ENCODE measurements around the gene CARD19. TPM values are rescaled to one million over a fixed set of nuclear protein-coding genes. Genes with fewer than 3 reads are reported as not detected.
"Not testable (repeated sequence)": the region's sequence is repeated elsewhere in the genome, so short reads cannot be mapped to it uniquely, and the experiment has no call there.

The CARD19 gene
- total RNA-seq, 4 donors from 2014 or later, result 23.7 to 71.4 (median 40.9) TPM

- Histone ChIP-seq H3K9me3 (no peaks in the 10 kb centered on the region), H3K27ac (no peak overlapping the region), H3K4me1 (peaks cover 0 to 12% of the 10 kb centered on the region in 2 donors), H3K4me3 (no peak overlapping the region), H3K27me3 (no peaks in the 10 kb centered on the region), H3K36me3 (no peaks in the 10 kb centered on the region)
- intact Hi-C loops (cut with DNase I; ENCODE audit: low total_unique reads), result no loop called here
- TF ChIP-seq CTCF (IDR thresholded peaks at IDR 0.05) (no peak), POLR2A (IDR thresholded peaks at IDR 0.05) (no peak)
- no peak for DNase-seq
Measured at GRCh38 chr9:93138171-93138764, 42.3 kb downstream of the CARD19 start.

- no peak for DNase-seq
- TF ChIP-seq POLR2A (IDR thresholded peaks at IDR 0.05) (no peak), CTCF (IDR thresholded peaks at IDR 0.05) (no peak)
- no peaks in the 10 kb centered on the region for H3K36me3 ChIP-seq
- no peak overlapping the region for H3K27ac ChIP-seq
- no peaks in the 10 kb centered on the region for H3K9me3 ChIP-seq
- peaks cover 0 to 11% of the 10 kb centered on the region in 2 donors for H3K4me1 ChIP-seq
- H3K4me3 ChIP-seq, result no peak overlapping the region
- intact Hi-C loops (cut with DNase I; ENCODE audit: low total_unique reads), result no loop called here
- H3K27me3 ChIP-seq, result no peaks in the 10 kb centered on the region
Measured at GRCh38 chr9:93139365-93140182, 43.6 kb downstream of the CARD19 start.

- Histone ChIP-seq H3K4me3 (no peak overlapping the region), H3K27me3 (no peaks in the 10 kb centered on the region), H3K9me3 (no peaks in the 10 kb centered on the region), H3K27ac (no peak overlapping the region), H3K4me1 (no peaks in the 10 kb centered on the region), H3K36me3 (no peaks in the 10 kb centered on the region)
- DNase-seq, result no peak
- TF ChIP-seq POLR2A (IDR thresholded peaks at IDR 0.05), result no peak
- TF ChIP-seq CTCF (IDR thresholded peaks at IDR 0.05), result no peak
- intact Hi-C loops (cut with DNase I; ENCODE audit: low total_unique reads), result no loop called here
Measured at GRCh38 chr9:93141771-93142483, 45.9 kb downstream of the CARD19 start.

GRCh38 chr9:93143830-93144530 is 48.0 kb downstream of the CARD19 start:
- Histone ChIP-seq H3K36me3 (no peaks in the 10 kb centered on the region), H3K27me3 (no peaks in the 10 kb centered on the region), H3K9me3 (no peaks in the 10 kb centered on the region), H3K4me3 (no peak overlapping the region), H3K27ac (no peak overlapping the region), H3K4me1 (no peaks in the 10 kb centered on the region)
- intact Hi-C loops (cut with DNase I; ENCODE audit: low total_unique reads), result no loop called here
- DNase-seq, result no peak
- TF ChIP-seq CTCF (IDR thresholded peaks at IDR 0.05), result no peak
- TF ChIP-seq POLR2A (IDR thresholded peaks at IDR 0.05), result no peak

GRCh38 chr9:93146696-93147095 is 50.7 kb downstream of the CARD19 start:
- H3K27ac ChIP-seq; intact Hi-C loops (cut with DNase I; ENCODE audit: low total_unique reads); DNase-seq; H3K9me3 ChIP-seq; H3K36me3 ChIP-seq; H3K27me3 ChIP-seq; H3K4me1 ChIP-seq; H3K4me3 ChIP-seq: not testable (repeated sequence)
